HG02642 (cell line): Measurements from ENCODE around the gene ANKRD26.
"Not testable (repeated sequence)": the region's sequence is repeated elsewhere in the genome, so short reads cannot be mapped to it uniquely, and the experiment has no call there.

Experiments used
- ATAC-seq: cut with Tn5 transposase; IDR thresholded peaks from one replicate; pipeline ENCODE4 v1.9.1; 2021; ENCODE audit warnings: mild to moderate bottlenecking; ENCODE audit not compliant: unreplicated experiment, poor library complexity

The ANKRD26 gene

GRCh38 chr10:27099916-27100812 is at the start of gene ANKRD26:
TSS of gene ANKRD26 (minus strand) at chr10:27100494. CDS start at chr10:27100326, 168 bp downstream.
- ATAC-seq = peak; percentile 79

GRCh38 chr10:27147701-27148100 is 47.4 kb upstream of the ANKRD26 start:
- no peak for ATAC-seq

- ATAC-seq = no peak
Measured at GRCh38 chr10:27145937-27146336, 45.6 kb upstream of the ANKRD26 start.

GRCh38 chr10:27143686-27144085 is 43.4 kb upstream of the ANKRD26 start:
- no peak for ATAC-seq

GRCh38 chr10:27138277-27138676 is 38.0 kb upstream of the ANKRD26 start:
- no peak for ATAC-seq

GRCh38 chr10:27134371-27134770 is 34.1 kb upstream of the ANKRD26 start:
- no peak for ATAC-seq

- ATAC-seq = no peak
Measured at GRCh38 chr10:27108165-27108564, 7.9 kb upstream of the ANKRD26 start.

- no peak for ATAC-seq
Measured at GRCh38 chr10:27104919-27105318, 4.6 kb upstream of the ANKRD26 start.

GRCh38 chr10:27100813-27101347 is 586 bp upstream of the ANKRD26 start:
- ATAC-seq = no peak

- no peak for ATAC-seq
Measured at GRCh38 chr10:27099448-27099847, 846 bp downstream of the ANKRD26 start.

GRCh38 chr10:27088119-27089044 is 11.9 kb downstream of the ANKRD26 start:
- no peak for ATAC-seq

GRCh38 chr10:27072436-27073114 is 27.7 kb downstream of the ANKRD26 start:
- ATAC-seq = no peak

GRCh38 chr10:27068217-27068891 is 31.9 kb downstream of the ANKRD26 start:
- no peak for ATAC-seq

- ATAC-seq = no peak
Measured at GRCh38 chr10:27065084-27065483, 35.2 kb downstream of the ANKRD26 start.

GRCh38 chr10:27052656-27053055 is 47.6 kb downstream of the ANKRD26 start:
- ATAC-seq = no peak

- ATAC-seq = not testable (repeated sequence)
Measured at GRCh38 chr10:27045247-27045646, 55.0 kb downstream of the ANKRD26 start.

GRCh38 chr10:27041196-27041595 is 59.1 kb downstream of the ANKRD26 start:
- no peak for ATAC-seq

GRCh38 chr10:27038168-27038567 is 62.1 kb downstream of the ANKRD26 start:
- no peak for ATAC-seq

- ATAC-seq = no peak
Measured at GRCh38 chr10:27035163-27035562, 65.1 kb downstream of the ANKRD26 start.

- ATAC-seq = no peak
Measured at GRCh38 chr10:27030060-27030459, 70.2 kb downstream of the ANKRD26 start.
